ENCODE measurements around the gene CFAP107. TPM values are rescaled to one million over a fixed set of nuclear protein-coding genes. Genes with fewer than 3 reads are reported as not detected.

Gene CFAP107
- total and polyA plus RNA-seq, 2 of the 4 experiments (the other 2 are of a cell fraction): not detected

DNA sequence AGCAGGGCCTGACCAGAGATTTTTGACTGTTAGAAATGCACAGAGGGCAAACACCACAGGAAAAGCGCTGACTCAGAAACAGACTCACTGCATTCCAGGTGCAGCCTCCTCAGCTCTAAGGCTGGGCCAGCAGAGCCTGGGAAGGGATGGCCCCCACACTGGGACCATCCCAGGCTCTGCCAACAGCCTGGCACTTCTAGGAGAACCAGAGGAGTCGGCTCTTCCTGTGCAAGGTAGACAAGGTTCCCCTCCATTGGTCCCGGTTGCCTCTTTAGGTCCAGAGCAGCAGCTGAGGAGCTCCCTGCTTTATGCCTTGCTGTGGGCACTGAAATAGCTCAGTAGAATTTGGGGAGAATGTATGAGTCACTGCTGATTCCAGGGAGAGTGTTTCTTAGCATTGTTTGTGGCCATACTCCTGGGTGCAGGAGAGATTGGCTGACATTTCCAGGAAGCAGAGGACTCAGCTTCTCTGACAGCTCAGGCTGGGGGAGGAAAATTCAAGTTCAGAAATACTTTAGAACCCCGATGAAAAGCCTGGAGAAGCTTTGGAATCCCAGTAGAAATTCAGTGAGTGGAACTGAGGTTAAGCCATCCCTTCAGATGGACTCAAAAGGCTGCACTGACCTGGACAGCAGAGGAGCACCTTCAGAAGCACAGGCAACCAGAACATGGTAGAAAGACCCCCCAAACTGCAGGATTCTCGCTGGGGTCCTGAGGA lies 64.8 kb downstream of the CFAP107 start:
- H3K56ac ChIP-seq (ENCODE audit: extremely low read depth, insufficient read depth, low read length): no peak overlapping the region
- no peak overlapping the region for H3K4ac ChIP-seq (ENCODE audit: low read depth, low read length)
- no peak overlapping the region for H3K4me2 ChIP-seq (ENCODE audit: low read depth, low read length)
- H4K20me1 ChIP-seq (ENCODE audit: insufficient read depth, low read length): no peaks in the 10 kb centered on the region
- H2BK5ac ChIP-seq (ENCODE audit: low read depth, low read length, poor library complexity, severe bottlenecking): no peak overlapping the region
- no peak for TF ChIP-seq MAZ (IDR thresholded peaks at IDR 0.05; ENCODE audit: borderline replicate concordance, low read depth, low read length)
- TF ChIP-seq, protein P1, sequence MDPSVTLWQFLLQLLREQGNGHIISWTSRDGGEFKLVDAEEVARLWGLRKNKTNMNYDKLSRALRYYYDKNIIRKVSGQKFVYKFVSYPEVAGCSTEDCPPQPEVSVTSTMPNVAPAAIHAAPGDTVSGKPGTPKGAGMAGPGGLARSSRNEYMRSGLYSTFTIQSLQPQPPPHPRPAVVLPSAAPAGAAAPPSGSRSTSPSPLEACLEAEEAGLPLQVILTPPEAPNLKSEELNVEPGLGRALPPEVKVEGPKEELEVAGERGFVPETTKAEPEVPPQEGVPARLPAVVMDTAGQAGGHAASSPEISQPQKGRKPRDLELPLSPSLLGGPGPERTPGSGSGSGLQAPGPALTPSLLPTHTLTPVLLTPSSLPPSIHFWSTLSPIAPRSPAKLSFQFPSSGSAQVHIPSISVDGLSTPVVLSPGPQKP (IDR thresholded peaks at IDR 0.05; ENCODE audit: borderline replicate concordance, low read depth, low read length): no peak
- TF ChIP-seq POLR2A (IDR thresholded peaks at IDR 0.05; ENCODE audit: low read depth, low read length): no peak
- no peak for TF ChIP-seq FOS (IDR thresholded peaks at IDR 0.05; ENCODE audit: low read depth, low read length)
- no peak for TF ChIP-seq NFE2L2 (IDR thresholded peaks at IDR 0.05; ENCODE audit: low read depth, low read length)
- no peak for TF ChIP-seq RFX5 (IDR thresholded peaks at IDR 0.05; ENCODE audit: low read depth, low read length)
- TF ChIP-seq, protein P2, sequence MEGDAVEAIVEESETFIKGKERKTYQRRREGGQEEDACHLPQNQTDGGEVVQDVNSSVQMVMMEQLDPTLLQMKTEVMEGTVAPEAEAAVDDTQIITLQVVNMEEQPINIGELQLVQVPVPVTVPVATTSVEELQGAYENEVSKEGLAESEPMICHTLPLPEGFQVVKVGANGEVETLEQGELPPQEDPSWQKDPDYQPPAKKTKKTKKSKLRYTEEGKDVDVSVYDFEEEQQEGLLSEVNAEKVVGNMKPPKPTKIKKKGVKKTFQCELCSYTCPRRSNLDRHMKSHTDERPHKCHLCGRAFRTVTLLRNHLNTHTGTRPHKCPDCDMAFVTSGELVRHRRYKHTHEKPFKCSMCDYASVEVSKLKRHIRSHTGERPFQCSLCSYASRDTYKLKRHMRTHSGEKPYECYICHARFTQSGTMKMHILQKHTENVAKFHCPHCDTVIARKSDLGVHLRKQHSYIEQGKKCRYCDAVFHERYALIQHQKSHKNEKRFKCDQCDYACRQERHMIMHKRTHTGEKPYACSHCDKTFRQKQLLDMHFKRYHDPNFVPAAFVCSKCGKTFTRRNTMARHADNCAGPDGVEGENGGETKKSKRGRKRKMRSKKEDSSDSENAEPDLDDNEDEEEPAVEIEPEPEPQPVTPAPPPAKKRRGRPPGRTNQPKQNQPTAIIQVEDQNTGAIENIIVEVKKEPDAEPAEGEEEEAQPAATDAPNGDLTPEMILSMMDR (conservative IDR thresholded peaks at IDR 0.05; ENCODE audit: low read depth, low read length): no peak
- TF ChIP-seq CHD1 (IDR thresholded peaks at IDR 0.05; ENCODE audit: low read depth, low read length): no peak
- TF ChIP-seq, protein P3, sequence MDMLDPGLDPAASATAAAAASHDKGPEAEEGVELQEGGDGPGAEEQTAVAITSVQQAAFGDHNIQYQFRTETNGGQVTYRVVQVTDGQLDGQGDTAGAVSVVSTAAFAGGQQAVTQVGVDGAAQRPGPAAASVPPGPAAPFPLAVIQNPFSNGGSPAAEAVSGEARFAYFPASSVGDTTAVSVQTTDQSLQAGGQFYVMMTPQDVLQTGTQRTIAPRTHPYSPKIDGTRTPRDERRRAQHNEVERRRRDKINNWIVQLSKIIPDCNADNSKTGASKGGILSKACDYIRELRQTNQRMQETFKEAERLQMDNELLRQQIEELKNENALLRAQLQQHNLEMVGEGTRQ (IDR thresholded peaks at IDR 0.05; ENCODE audit: low read depth, low read length): no peak
- no peak for TF ChIP-seq MXI1 (IDR thresholded peaks at IDR 0.05; ENCODE audit: borderline replicate concordance, low read depth, low read length)
- TF ChIP-seq BHLHE40 (IDR thresholded peaks at IDR 0.05; ENCODE audit: low read depth, low read length): no peak
- TF ChIP-seq RAD21 (IDR thresholded peaks at IDR 0.05; ENCODE audit: low read length): no peak
- no peak for TF ChIP-seq SMC3 (IDR thresholded peaks at IDR 0.05; ENCODE audit: low read depth, low read length)
- TF ChIP-seq MAFK (IDR thresholded peaks at IDR 0.05; ENCODE audit: low read depth, low read length): no peak
- no peak for TF ChIP-seq CEBPB (IDR thresholded peaks at IDR 0.05; ENCODE audit: low read depth, low read length)
- TF ChIP-seq RCOR1 (IDR thresholded peaks at IDR 0.05; ENCODE audit: insufficient replicate concordance, low read length): no peak
- intact Hi-C loops (cut with micrococcal nuclease) (no loop called here), in situ Hi-C loops (cut with MboI; ENCODE audit: low sequenced_read_pairs) (no loop called here), dilution Hi-C loops (cut with HindIII; ENCODE audit: low sequenced_read_pairs, unreplicated experiment) (no loop called here)
- H2AFZ ChIP-seq (replicated peaks; ENCODE audit: low read length, poor library complexity): no peak overlapping the region
- no peak for DNase-seq
- H3K18ac ChIP-seq (ENCODE audit: low read depth, low read length): no peak overlapping the region
- BruUV-seq (replicated peaks): no TSS peak
- WGBS, 2 experiments (ENCODE audit: extremely low coverage in 2 of 2, insufficient read length in 1 of 2): 17% methylated on average over 1 of the region's 5 CpGs; no CpG with 5 or more reads in 1 of the 2 experiments
- no peak overlapping the region for H2BK20ac ChIP-seq (ENCODE audit: low read depth, low read length)
- no peak overlapping the region for H3K4me3 ChIP-seq (ENCODE audit: insufficient read depth, low read depth, low read length)
- no peak overlapping the region for H2AK5ac ChIP-seq (ENCODE audit: low read depth, low read length)
- no peak overlapping the region for H4K8ac ChIP-seq (ENCODE audit: low read depth in 2 of 2, low read length in 2 of 2)
- H3K9ac ChIP-seq (ENCODE audit: low read depth, low read length): no peak overlapping the region
- H3K27me3 ChIP-seq (ENCODE audit: control insufficient read depth, insufficient read depth, low read length): no peaks in the 10 kb centered on the region
- no peaks in the 10 kb centered on the region for H3K9me1 ChIP-seq (ENCODE audit: insufficient read depth, low read length)
- no peak overlapping the region for H2AK9ac ChIP-seq (replicated peaks; ENCODE audit: low read depth, low read length, poor library complexity)
- H2BK15ac ChIP-seq (ENCODE audit: low read depth, low read length): no peak overlapping the region
- H4K5ac ChIP-seq (ENCODE audit: low read depth, low read length): no peak overlapping the region
- ChIA-PET CTCF (no interaction called here), POLR2A (ENCODE audit: unreplicated experiment) (no interaction called here)
- H3K27ac ChIP-seq (ENCODE audit: insufficient read depth, low read length): no peak overlapping the region
- no peak for ATAC-seq (ENCODE audit: low read depth)
- no peaks in the 10 kb centered on the region for H3K4me1 ChIP-seq (ENCODE audit: control insufficient read depth, insufficient read depth, low read length)
- peaks cover 21% of the 10 kb centered on the region for H3K9me3 ChIP-seq (ENCODE audit: control insufficient read depth, insufficient read depth, low read length)
- no peaks in the 10 kb centered on the region for H3K36me3 ChIP-seq (ENCODE audit: control insufficient read depth, insufficient read depth, low read length)
- H4K91ac ChIP-seq (ENCODE audit: insufficient read depth, low read depth, low read length): no peak overlapping the region
- H3K14ac ChIP-seq (replicated peaks; ENCODE audit: low read depth, low read length): no peak overlapping the region
- no peaks in the 10 kb centered on the region for H3K79me1 ChIP-seq (ENCODE audit: low read depth in 1 of 2, low read length in 2 of 2)
- H2BK120ac ChIP-seq (ENCODE audit: low read depth, low read length): no peak overlapping the region
- no peak overlapping the region for H3K23ac ChIP-seq (ENCODE audit: low read depth, low read length)

All from IMR-90 (cell line).